T-helper 2 cell treated with Interferon-gamma antibody and Interleukin-4, amounts not matched to agents 5 μg/mL and 100 μg/mL, for 36 hours (primary cell): ENCODE measurements around the gene BAZ1B.
"Not testable (repeated sequence)": the region's sequence is repeated elsewhere in the genome, so short reads cannot be mapped to it uniquely, and the experiment has no call there.

Experiments used
- DNase-seq: peaks from one replicate; pipeline ENCODE4 v3.0.0; 2021; ENCODE audit warnings: low spot score
- H3K27ac Mint-ChIP-seq: one replicate; pipeline ENCODE4 v1.8.0; 2021; ENCODE audit warnings: mild to moderate bottlenecking, mixed read lengths
- H3K27me3 Mint-ChIP-seq: one replicate; pipeline ENCODE4 v1.8.0; 2021; ENCODE audit warnings: low read depth, mixed read lengths
- H3K36me3 Mint-ChIP-seq: one replicate; pipeline ENCODE4 v1.8.0; 2021; ENCODE audit warnings: low read depth, mixed read lengths
- H3K4me1 Mint-ChIP-seq: one replicate; pipeline ENCODE4 v1.8.0; 2021; ENCODE audit warnings: low read depth, mixed read lengths
- H3K4me3 Mint-ChIP-seq: one replicate; pipeline ENCODE4 v1.8.0; 2022; ENCODE audit warnings: mild to moderate bottlenecking, moderate library complexity, mixed read lengths
- H3K9me3 Mint-ChIP-seq: one replicate; pipeline ENCODE4 v1.8.0; 2021; ENCODE audit warnings: mixed read lengths

The BAZ1B gene

GRCh38 chr7:73556208-73557107, 34.4 kb upstream of the BAZ1B start:
- no peak for DNase-seq
- peaks cover 21% of the 10 kb centered on the region for H3K4me1 Mint-ChIP-seq
- peak overlapping the region; percentile 91 for H3K4me3 Mint-ChIP-seq
- H3K27ac Mint-ChIP-seq = peak overlapping the region; percentile 78
- peaks cover 22% of the 10 kb centered on the region for H3K36me3 Mint-ChIP-seq
- no peaks in the 10 kb centered on the region for H3K9me3 Mint-ChIP-seq
- H3K27me3 Mint-ChIP-seq = no peaks in the 10 kb centered on the region

GRCh38 chr7:73555411-73555982, 33.4 kb upstream of the BAZ1B start:
- H3K27ac Mint-ChIP-seq = peak overlapping the region; percentile 78
- DNase-seq = no peak
- peak overlapping the region; percentile 91 for H3K4me3 Mint-ChIP-seq
- H3K9me3 Mint-ChIP-seq = no peaks in the 10 kb centered on the region
- no peaks in the 10 kb centered on the region for H3K27me3 Mint-ChIP-seq
- peaks cover 20% of the 10 kb centered on the region for H3K4me1 Mint-ChIP-seq
- peaks cover 25% of the 10 kb centered on the region for H3K36me3 Mint-ChIP-seq

DNA sequence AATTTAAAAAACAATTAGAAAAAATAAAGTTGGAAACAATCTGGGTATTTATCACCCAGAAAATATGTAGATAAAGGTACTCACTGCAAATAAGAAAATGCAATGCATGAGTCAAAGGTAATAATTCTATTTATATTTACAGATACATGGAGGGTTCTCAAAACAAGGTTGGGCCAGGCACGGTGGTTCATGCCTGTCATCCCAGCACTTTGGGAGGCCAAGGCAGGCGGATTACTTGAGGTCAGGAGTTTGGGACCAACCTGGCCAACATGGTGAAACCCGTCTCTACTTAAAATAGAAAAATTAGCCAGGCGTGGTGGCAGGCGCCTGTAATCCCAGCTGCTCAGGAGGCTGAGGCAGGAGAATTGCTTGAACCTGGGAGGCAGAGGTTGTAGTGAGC, 28.0 kb upstream of the BAZ1B start:
- not testable (repeated sequence) for DNase-seq, H3K4me3 Mint-ChIP-seq, H3K27ac Mint-ChIP-seq, H3K9me3 Mint-ChIP-seq, H3K27me3 Mint-ChIP-seq
- peaks cover 11% of the 10 kb centered on the region for H3K4me1 Mint-ChIP-seq
- peaks cover 41% of the 10 kb centered on the region for H3K36me3 Mint-ChIP-seq

- H3K4me1 Mint-ChIP-seq = peaks cover 8% of the 10 kb centered on the region
- H3K9me3 Mint-ChIP-seq = no peaks in the 10 kb centered on the region
- H3K27me3 Mint-ChIP-seq = no peaks in the 10 kb centered on the region
- no peak for DNase-seq
- H3K27ac Mint-ChIP-seq = no peak overlapping the region
- H3K36me3 Mint-ChIP-seq = peaks cover 33% of the 10 kb centered on the region
- H3K4me3 Mint-ChIP-seq = no peak overlapping the region
Observed at GRCh38 chr7:73549176-73549575, 27.1 kb upstream of the BAZ1B start.

DNA sequence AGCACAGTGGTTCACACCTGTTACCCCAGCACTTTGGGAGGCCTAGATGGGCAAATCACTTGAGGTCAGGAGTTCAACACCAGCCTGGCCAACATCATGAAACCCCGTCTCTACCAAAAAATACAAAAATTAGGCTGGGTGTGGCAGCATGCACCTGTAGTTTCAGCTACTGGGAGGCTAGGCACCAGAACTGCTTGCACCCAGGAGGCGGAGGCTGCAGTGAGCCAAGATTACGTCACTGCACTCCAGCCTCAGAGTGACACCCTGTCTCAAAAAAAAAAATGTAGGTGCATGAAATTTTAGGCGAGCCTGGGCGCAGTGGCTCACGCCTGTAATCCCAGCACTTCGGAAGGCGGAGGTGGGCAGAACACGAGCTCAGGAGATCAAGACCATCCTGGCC, 25.7 kb upstream of the BAZ1B start:
- H3K4me1 Mint-ChIP-seq = peaks cover 8% of the 10 kb centered on the region
- H3K27ac Mint-ChIP-seq = no peak overlapping the region

DNA sequence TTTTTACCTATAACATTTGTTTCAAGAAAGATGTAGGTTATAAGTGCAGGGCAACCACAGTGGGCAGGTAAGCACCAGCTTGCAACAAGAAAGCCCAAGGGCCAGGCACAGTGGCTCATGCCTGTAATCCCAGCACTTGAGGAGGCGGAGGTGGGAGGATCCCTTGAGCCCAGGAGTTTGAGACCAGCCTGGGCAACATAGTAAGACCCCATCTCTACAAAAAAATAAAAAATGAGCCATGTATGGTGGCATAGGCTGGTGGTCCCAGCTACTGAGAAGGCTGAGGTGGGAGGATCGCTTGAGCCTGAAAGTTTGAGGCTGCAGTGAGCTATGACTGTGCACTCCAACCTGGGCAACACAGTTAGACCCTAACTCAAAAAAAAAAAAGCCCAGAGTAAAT, 22.6 kb upstream of the BAZ1B start:
- Mint-ChIP-seq H3K27me3 (no peaks in the 10 kb centered on the region), H3K9me3 (no peaks in the 10 kb centered on the region), H3K36me3 (peaks cover 46% of the 10 kb centered on the region), H3K27ac (no peak overlapping the region), H3K4me1 (peaks cover 8% of the 10 kb centered on the region), H3K4me3 (no peak overlapping the region)
- no peak for DNase-seq

More for the DNA sequence above, 25.7 kb upstream of the BAZ1B start:
- Mint-ChIP-seq H3K27me3 (no peaks in the 10 kb centered on the region), H3K4me3 (no peak overlapping the region), H3K36me3 (peaks cover 34% of the 10 kb centered on the region), H3K9me3 (no peaks in the 10 kb centered on the region)
- no peak for DNase-seq

DNA sequence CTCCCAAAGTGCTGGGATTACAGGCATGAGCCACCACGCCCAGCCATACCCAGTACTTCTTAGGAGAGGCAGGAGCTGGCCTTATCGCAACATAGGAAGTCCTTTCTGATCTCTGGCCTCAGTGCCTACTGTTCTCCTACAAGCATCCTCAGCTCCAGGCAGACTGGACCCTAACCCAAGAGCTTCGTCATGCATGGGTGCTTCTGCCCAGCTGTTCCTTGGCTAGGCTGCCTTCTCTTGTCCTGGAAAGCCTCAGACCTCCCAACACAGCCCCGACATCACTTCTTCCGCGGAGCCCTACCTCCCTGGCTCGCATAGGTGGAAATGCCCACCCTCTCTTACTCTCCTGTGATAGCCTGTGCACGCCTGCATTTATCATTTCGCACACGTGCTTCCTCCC, 19.6 kb upstream of the BAZ1B start:
- no peaks in the 10 kb centered on the region for H3K9me3 Mint-ChIP-seq
- no peaks in the 10 kb centered on the region for H3K4me1 Mint-ChIP-seq
- no peaks in the 10 kb centered on the region for H3K27me3 Mint-ChIP-seq
- H3K4me3 Mint-ChIP-seq = no peak overlapping the region
- H3K36me3 Mint-ChIP-seq = peaks cover 52% of the 10 kb centered on the region
- DNase-seq = no peak
- no peak overlapping the region for H3K27ac Mint-ChIP-seq

- H3K36me3 Mint-ChIP-seq = peaks cover 54% of the 10 kb centered on the region
- H3K27ac Mint-ChIP-seq = no peak overlapping the region
- H3K4me3 Mint-ChIP-seq = no peak overlapping the region
- H3K9me3 Mint-ChIP-seq = no peaks in the 10 kb centered on the region
- no peak for DNase-seq
- H3K27me3 Mint-ChIP-seq = no peaks in the 10 kb centered on the region
- no peaks in the 10 kb centered on the region for H3K4me1 Mint-ChIP-seq
Observed at GRCh38 chr7:73539709-73540108, 17.6 kb upstream of the BAZ1B start.

- H3K36me3 Mint-ChIP-seq = peaks cover 52% of the 10 kb centered on the region
Observed at GRCh38 chr7:73538510-73538909, 16.4 kb upstream of the BAZ1B start.

DNA sequence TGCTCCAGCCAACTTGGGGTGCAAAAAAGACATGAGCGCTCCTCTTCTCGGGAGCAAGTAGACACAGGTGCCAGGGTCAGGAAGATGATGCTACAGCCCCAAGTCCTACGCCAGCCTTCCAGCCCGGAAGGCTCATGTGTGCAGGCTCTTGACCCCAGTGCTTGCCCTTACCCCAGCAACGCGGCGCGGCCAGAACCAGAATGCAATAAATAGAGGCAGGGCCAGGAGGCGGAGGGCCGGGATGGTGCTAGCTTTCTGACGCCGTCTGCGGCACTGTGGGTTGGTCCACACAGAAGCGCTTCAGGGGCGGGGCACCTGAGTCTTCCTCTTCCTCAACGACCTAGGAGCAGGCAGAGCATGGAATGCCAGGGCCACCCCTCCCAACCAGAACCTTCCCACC, 15.0 kb upstream of the BAZ1B start:
- no peaks in the 10 kb centered on the region for H3K9me3 Mint-ChIP-seq
- H3K27me3 Mint-ChIP-seq = no peaks in the 10 kb centered on the region
- H3K4me3 Mint-ChIP-seq = no peak overlapping the region
- peaks cover 45% of the 10 kb centered on the region for H3K36me3 Mint-ChIP-seq
- no peak for DNase-seq
- no peaks in the 10 kb centered on the region for H3K4me1 Mint-ChIP-seq
- H3K27ac Mint-ChIP-seq = no peak overlapping the region

More at GRCh38 chr7:73538510-73538909, 16.4 kb upstream of the BAZ1B start:
- not testable (repeated sequence) for H3K4me3 Mint-ChIP-seq, DNase-seq, H3K4me1 Mint-ChIP-seq, H3K9me3 Mint-ChIP-seq, H3K27ac Mint-ChIP-seq, H3K27me3 Mint-ChIP-seq

DNA sequence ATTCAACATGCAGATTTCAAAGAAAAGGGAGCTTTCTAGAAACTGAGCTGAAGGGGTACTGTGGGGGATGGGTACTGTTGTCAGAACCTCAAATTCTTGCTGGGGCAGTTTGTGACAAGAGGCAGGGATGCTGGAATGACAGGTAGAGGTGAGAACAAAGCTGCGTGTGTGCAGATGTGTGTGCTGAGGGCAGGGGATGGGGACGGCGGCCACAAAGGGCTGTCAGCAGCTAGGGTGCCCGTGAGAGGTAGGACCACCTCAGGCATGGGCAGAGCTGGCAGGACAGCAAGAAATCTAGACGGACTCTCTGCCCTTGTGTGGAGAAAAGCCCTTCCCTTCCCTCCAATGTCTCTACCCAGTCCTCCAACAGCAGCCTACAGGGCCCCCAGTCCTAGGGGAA, 14.4 kb upstream of the BAZ1B start:
- no peaks in the 10 kb centered on the region for H3K9me3 Mint-ChIP-seq
- H3K27me3 Mint-ChIP-seq = no peaks in the 10 kb centered on the region
- no peak for DNase-seq
- H3K4me1 Mint-ChIP-seq = no peaks in the 10 kb centered on the region
- H3K36me3 Mint-ChIP-seq = peaks cover 41% of the 10 kb centered on the region
- H3K4me3 Mint-ChIP-seq = no peak overlapping the region
- H3K27ac Mint-ChIP-seq = no peak overlapping the region

DNA sequence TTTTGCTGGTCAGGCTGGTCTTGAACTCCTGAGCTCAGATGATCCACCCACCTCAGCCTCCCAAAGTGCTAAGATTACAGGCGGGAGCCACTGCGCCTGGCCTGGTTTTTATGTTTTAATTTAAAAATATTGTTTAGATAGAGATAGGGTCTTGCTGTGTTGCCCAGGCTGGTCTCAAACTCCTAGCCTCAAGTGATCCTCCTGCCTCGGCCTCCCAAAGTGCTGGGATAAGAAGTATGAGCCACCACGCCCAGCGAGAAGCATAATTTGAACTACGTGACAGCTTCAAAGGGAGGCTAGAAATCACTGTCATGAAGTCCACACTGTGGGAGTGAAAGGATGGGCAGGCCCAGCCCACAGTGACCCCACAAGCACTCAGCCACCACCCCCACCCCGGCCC, 13.8 kb upstream of the BAZ1B start:
- not testable (repeated sequence) for DNase-seq, H3K27ac Mint-ChIP-seq, H3K9me3 Mint-ChIP-seq, H3K4me3 Mint-ChIP-seq, H3K27me3 Mint-ChIP-seq, H3K4me1 Mint-ChIP-seq
- H3K36me3 Mint-ChIP-seq = peaks cover 39% of the 10 kb centered on the region

GRCh38 chr7:73533742-73534141, 11.6 kb upstream of the BAZ1B start:
- H3K4me3 Mint-ChIP-seq = no peak overlapping the region
- H3K4me1 Mint-ChIP-seq = no peaks in the 10 kb centered on the region
- H3K9me3 Mint-ChIP-seq = no peaks in the 10 kb centered on the region
- no peak overlapping the region for H3K27ac Mint-ChIP-seq
- no peak for DNase-seq
- H3K27me3 Mint-ChIP-seq = no peaks in the 10 kb centered on the region
- peaks cover 30% of the 10 kb centered on the region for H3K36me3 Mint-ChIP-seq

DNA sequence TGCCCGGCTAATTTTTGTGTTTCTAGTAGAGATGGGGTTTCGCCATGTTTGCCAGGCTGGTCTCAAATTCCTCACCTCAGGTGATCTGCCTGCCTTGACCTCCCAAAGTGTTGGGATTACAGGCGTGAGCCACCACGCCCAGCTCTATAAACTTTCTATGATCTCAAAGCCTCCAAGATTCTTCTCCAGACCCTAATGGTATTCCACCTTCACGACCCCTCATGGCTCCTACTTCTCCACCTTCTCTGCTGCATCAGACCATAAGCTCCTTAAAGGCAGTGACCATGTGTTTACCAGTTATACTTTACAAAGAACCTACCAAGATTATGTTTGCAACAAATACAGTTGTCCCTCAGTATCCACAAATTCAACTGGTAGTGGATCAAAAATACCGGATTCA, 10.1 kb upstream of the BAZ1B start:
- no peak overlapping the region for H3K4me3 Mint-ChIP-seq
- DNase-seq = no peak
- peaks cover 19% of the 10 kb centered on the region for H3K36me3 Mint-ChIP-seq
- H3K27ac Mint-ChIP-seq = no peak overlapping the region
- no peaks in the 10 kb centered on the region for H3K9me3 Mint-ChIP-seq
- no peaks in the 10 kb centered on the region for H3K27me3 Mint-ChIP-seq
- peaks cover 7% of the 10 kb centered on the region for H3K4me1 Mint-ChIP-seq
